Measurements from ENCODE around the gene SND1.

- TF ChIP-seq CTCF (IDR thresholded peaks at IDR 0.05 in 8 of 11, conservative IDR thresholded peaks at IDR 0.05 in 3 of 11): no peak
- TF ChIP-seq POLR2A (IDR thresholded peaks at IDR 0.05): no peak
These were observed 130.9 kb downstream of the SND1 start for GRCh38 chr7:127782654-127783559.
